ENCODE data around the gene MISFA. TPM values are rescaled to one million over a fixed set of nuclear protein-coding genes. Genes with fewer than 3 reads are reported as not detected.
A peak's percentile ranks its signal among the peaks of the same experiment; 100 is the strongest.

MISFA gene
- total RNA-seq, 1 donor from 2014 or later: 3.3 TPM

GRCh38 chr11:18612394-18612793, 12.8 kb downstream of the MISFA start:
- H3K4me1 ChIP-seq: no peaks in the 10 kb centered on the region
- no peaks in the 10 kb centered on the region for H3K9me3 ChIP-seq
- intact Hi-C loops (cut with DNase I): no loop called here
- no peaks in the 10 kb centered on the region for H3K27me3 ChIP-seq (ENCODE audit: low read depth)
- H3K4me3 ChIP-seq: no peak overlapping the region
- DNase-seq: no peak
- peaks cover 85% of the 10 kb centered on the region for H3K36me3 ChIP-seq
- ATAC-seq: no peak
- no peak overlapping the region for H3K27ac ChIP-seq
- TF ChIP-seq CTCF (IDR thresholded peaks at IDR 0.05): no peak

- TF ChIP-seq CTCF (IDR thresholded peaks at IDR 0.05): no peak
- Histone ChIP-seq H3K27ac (no peak overlapping the region), H3K9me3 (no peaks in the 10 kb centered on the region), H3K27me3 (ENCODE audit: low read depth) (no peaks in the 10 kb centered on the region), H3K36me3 (peaks cover 64% of the 10 kb centered on the region), H3K4me1 (peaks cover 17% of the 10 kb centered on the region), H3K4me3 (no peak overlapping the region)
- ATAC-seq (no peak), DNase-seq (no peak)
- intact Hi-C loops (cut with DNase I): no loop called here
Measured at GRCh38 chr11:18614667-18615066, 15.1 kb downstream of the MISFA start.

- H3K4me3 ChIP-seq: no peak overlapping the region
- no peak overlapping the region for H3K27ac ChIP-seq
- no peak for DNase-seq
- peaks cover 53% of the 10 kb centered on the region for H3K36me3 ChIP-seq
- H3K9me3 ChIP-seq: no peaks in the 10 kb centered on the region
- TF ChIP-seq CTCF (IDR thresholded peaks at IDR 0.05): no peak
- ATAC-seq: peak in 1 of 2 donors; percentile 31
- intact Hi-C loops (cut with DNase I): no loop called here
- peaks cover 17% of the 10 kb centered on the region for H3K4me1 ChIP-seq
- no peaks in the 10 kb centered on the region for H3K27me3 ChIP-seq (ENCODE audit: low read depth)
Measured at GRCh38 chr11:18615628-18616392, 16.2 kb downstream of the MISFA start.

- TF ChIP-seq CTCF (IDR thresholded peaks at IDR 0.05): no peak
- peaks cover 17% of the 10 kb centered on the region for H3K4me1 ChIP-seq
- DNase-seq (no peak), ATAC-seq (no peak)
- H3K27ac ChIP-seq: no peak overlapping the region
- no peak overlapping the region for H3K4me3 ChIP-seq
- intact Hi-C loops (cut with DNase I): no loop called here
- no peaks in the 10 kb centered on the region for H3K9me3 ChIP-seq
- no peaks in the 10 kb centered on the region for H3K27me3 ChIP-seq (ENCODE audit: low read depth)
- peaks cover 33% of the 10 kb centered on the region for H3K36me3 ChIP-seq
Measured at GRCh38 chr11:18617688-18618341, 18.2 kb downstream of the MISFA start.

GRCh38 chr11:18618342-18619025, 18.9 kb downstream of the MISFA start:
- H3K4me3 ChIP-seq: no peak overlapping the region
- H3K9me3 ChIP-seq: no peaks in the 10 kb centered on the region
- ATAC-seq (peak in 1 of 2 donors; percentile 57), DNase-seq (no peak)
- no peaks in the 10 kb centered on the region for H3K27me3 ChIP-seq (ENCODE audit: low read depth)
- no peak for TF ChIP-seq CTCF (IDR thresholded peaks at IDR 0.05)
- intact Hi-C loops (cut with DNase I): no loop called here
- H3K36me3 ChIP-seq: peaks cover 26% of the 10 kb centered on the region
- peaks cover 17% of the 10 kb centered on the region for H3K4me1 ChIP-seq
- peak overlapping the region; percentile 22 for H3K27ac ChIP-seq

Data from lower lobe of right lung (tissue), 2 donors.